Endothelial cell (in vitro differentiated cells): ENCODE measurements around the gene PGA3. TPM values are rescaled to one million over a fixed set of nuclear protein-coding genes. Genes with fewer than 3 reads are reported as not detected.
A peak's percentile ranks its signal among the peaks of the same experiment; 100 is the strongest.

Experiments used
- DNase-seq: peaks from one replicate; pipeline ENCODE4 v3.0.0; 2021; ENCODE audit warnings: low spot score
- H3K27ac Mint-ChIP-seq: one replicate; pipeline ENCODE4 v1.8.0; 2021; ENCODE audit warnings: mixed read lengths, inconsistent platforms; ENCODE audit not compliant: unreplicated experiment
- H3K27me3 Mint-ChIP-seq: one replicate; pipeline ENCODE4 v1.8.0; 2021; ENCODE audit warnings: mild to moderate bottlenecking, moderate library complexity, mixed read lengths, inconsistent platforms; ENCODE audit not compliant: unreplicated experiment
- H3K36me3 Mint-ChIP-seq: one replicate; pipeline ENCODE4 v1.8.0; 2021; ENCODE audit warnings: mild to moderate bottlenecking, low read depth, mixed read lengths, inconsistent platforms; ENCODE audit not compliant: unreplicated experiment
- H3K4me1 Mint-ChIP-seq: one replicate; pipeline ENCODE4 v1.8.0; 2021; ENCODE audit warnings: mild to moderate bottlenecking, mixed read lengths, inconsistent platforms; ENCODE audit not compliant: unreplicated experiment
- H3K4me3 Mint-ChIP-seq: one replicate; pipeline ENCODE4 v1.8.0; 2021; ENCODE audit warnings: mild to moderate bottlenecking, mixed read lengths, inconsistent platforms; ENCODE audit not compliant: unreplicated experiment
- H3K9me3 Mint-ChIP-seq: one replicate; pipeline ENCODE4 v1.8.0; 2021; ENCODE audit warnings: mixed read lengths, inconsistent platforms; ENCODE audit not compliant: unreplicated experiment
- total RNA-seq: library from RNA; stranded (reverse); fragmentation: NEBNext Ultra II Directional; extraction: Animal tissue kit (Norgen Biotek cat#: 25700); gene quantifications from one replicate; pipeline ENCODE4 v1.2.1, GENCODE V29; 2021; ENCODE audit not compliant: unreplicated experiment
- TF ChIP-seq, protein P1 (sequence below): fragments of 200-600 bp; sonication (generic); IDR thresholded peaks from one replicate; pipeline ENCODE4 v1.5.0; 2021; ENCODE audit warnings: antibody characterized with exemption; ENCODE audit not compliant: unreplicated experiment

Gene PGA3
- total RNA-seq, 1 donor from 2014 or later, result 0.80 TPM

- H3K27me3 Mint-ChIP-seq, result no peaks in the 10 kb centered on the region
- H3K27ac Mint-ChIP-seq, result no peak overlapping the region
- TF ChIP-seq, protein P1, sequence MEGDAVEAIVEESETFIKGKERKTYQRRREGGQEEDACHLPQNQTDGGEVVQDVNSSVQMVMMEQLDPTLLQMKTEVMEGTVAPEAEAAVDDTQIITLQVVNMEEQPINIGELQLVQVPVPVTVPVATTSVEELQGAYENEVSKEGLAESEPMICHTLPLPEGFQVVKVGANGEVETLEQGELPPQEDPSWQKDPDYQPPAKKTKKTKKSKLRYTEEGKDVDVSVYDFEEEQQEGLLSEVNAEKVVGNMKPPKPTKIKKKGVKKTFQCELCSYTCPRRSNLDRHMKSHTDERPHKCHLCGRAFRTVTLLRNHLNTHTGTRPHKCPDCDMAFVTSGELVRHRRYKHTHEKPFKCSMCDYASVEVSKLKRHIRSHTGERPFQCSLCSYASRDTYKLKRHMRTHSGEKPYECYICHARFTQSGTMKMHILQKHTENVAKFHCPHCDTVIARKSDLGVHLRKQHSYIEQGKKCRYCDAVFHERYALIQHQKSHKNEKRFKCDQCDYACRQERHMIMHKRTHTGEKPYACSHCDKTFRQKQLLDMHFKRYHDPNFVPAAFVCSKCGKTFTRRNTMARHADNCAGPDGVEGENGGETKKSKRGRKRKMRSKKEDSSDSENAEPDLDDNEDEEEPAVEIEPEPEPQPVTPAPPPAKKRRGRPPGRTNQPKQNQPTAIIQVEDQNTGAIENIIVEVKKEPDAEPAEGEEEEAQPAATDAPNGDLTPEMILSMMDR, result no peak
- DNase-seq, result no peak
- H3K36me3 Mint-ChIP-seq, result no peaks in the 10 kb centered on the region
- H3K9me3 Mint-ChIP-seq, result no peaks in the 10 kb centered on the region
- no peak overlapping the region for H3K4me3 Mint-ChIP-seq
- no peaks in the 10 kb centered on the region for H3K4me1 Mint-ChIP-seq
These were observed 21.8 kb upstream of the PGA3 start for GRCh38 chr11:61181489-61181888.

GRCh38 chr11:61183645-61184044 lies 19.7 kb upstream of the PGA3 start:
- no peaks in the 10 kb centered on the region for H3K9me3 Mint-ChIP-seq
- TF ChIP-seq, protein P1, result no peak
- H3K27me3 Mint-ChIP-seq, result no peaks in the 10 kb centered on the region
- DNase-seq, result no peak
- no peak overlapping the region for H3K4me3 Mint-ChIP-seq
- no peaks in the 10 kb centered on the region for H3K4me1 Mint-ChIP-seq
- no peaks in the 10 kb centered on the region for H3K36me3 Mint-ChIP-seq
- no peak overlapping the region for H3K27ac Mint-ChIP-seq

GRCh38 chr11:61186504-61186903 lies 16.8 kb upstream of the PGA3 start:
- TF ChIP-seq, protein P1, result no peak
- H3K36me3 Mint-ChIP-seq, result no peaks in the 10 kb centered on the region
- H3K9me3 Mint-ChIP-seq, result no peaks in the 10 kb centered on the region
- DNase-seq, result no peak
- no peak overlapping the region for H3K27ac Mint-ChIP-seq
- no peaks in the 10 kb centered on the region for H3K4me1 Mint-ChIP-seq
- no peak overlapping the region for H3K4me3 Mint-ChIP-seq
- no peaks in the 10 kb centered on the region for H3K27me3 Mint-ChIP-seq

GRCh38 chr11:61187505-61188130 lies 15.7 kb upstream of the PGA3 start:
- Mint-ChIP-seq H3K4me3 (no peak overlapping the region), H3K36me3 (no peaks in the 10 kb centered on the region), H3K9me3 (no peaks in the 10 kb centered on the region), H3K27ac (no peak overlapping the region), H3K27me3 (no peaks in the 10 kb centered on the region), H3K4me1 (no peaks in the 10 kb centered on the region)
- TF ChIP-seq, protein P1, result peak; percentile 97
- DNase-seq, result peak; percentile 84

DNA sequence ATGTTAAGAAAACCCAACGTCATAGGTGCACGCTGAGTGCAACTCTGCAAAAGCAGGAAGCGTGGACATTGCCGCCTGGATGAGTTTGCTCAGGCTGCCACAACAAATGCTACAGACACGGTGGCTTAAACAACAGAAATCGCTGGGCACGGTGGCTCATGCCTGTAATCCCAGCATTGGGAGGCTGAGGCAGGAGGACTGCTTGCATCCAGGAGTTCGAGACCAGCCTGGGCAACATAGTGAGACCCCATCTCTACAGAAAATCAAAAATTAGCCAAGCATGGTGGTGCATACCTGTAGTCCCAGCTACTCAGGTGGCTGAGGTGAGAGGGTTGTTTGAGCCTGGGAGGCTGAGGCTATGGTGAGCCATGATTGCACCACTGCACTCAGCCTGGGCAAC lies 13.4 kb upstream of the PGA3 start:
- H3K27me3 Mint-ChIP-seq, result peaks cover 3% of the 10 kb centered on the region
- H3K36me3 Mint-ChIP-seq, result no peaks in the 10 kb centered on the region
- DNase-seq, result no peak
- no peak overlapping the region for H3K27ac Mint-ChIP-seq
- TF ChIP-seq, protein P1, result no peak
- no peak overlapping the region for H3K4me3 Mint-ChIP-seq
- H3K9me3 Mint-ChIP-seq, result no peaks in the 10 kb centered on the region
- H3K4me1 Mint-ChIP-seq, result no peaks in the 10 kb centered on the region
